ENCODE results near the gene MARS2.

MARS2 gene

DNA sequence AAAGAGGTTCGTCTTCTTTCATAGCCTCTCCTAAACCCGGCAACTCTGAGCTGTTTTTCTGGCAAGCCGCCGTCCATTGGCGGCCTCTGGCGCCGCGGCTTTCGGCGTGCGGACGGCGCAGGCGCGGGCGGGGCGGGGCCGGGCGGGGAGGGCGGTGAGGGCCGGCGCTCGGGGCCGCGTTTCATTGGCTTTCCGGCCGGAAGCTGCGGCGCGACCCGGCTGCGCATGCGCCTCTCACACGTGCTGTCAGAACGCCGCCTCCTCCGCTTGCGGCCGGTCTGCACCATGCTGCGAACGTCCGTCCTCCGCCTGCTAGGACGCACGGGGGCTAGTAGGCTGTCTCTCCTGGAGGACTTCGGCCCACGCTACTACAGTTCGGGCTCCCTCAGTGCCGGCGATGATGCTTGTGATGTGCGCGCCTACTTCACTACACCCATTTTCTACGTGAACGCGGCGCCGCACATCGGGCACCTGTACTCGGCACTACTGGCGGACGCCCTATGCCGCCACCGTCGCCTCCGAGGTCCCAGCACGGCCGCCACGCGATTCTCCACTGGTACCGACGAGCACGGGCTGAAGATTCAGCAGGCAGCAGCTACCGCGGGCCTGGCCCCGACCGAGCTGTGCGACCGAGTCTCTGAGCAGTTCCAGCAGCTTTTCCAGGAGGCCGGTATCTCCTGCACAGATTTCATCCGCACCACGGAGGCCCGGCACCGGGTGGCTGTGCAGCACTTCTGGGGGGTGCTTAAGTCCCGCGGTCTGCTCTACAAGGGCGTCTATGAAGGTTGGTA is at the start of gene MARS2:
MARS2 (plus strand) TSS at position 249 of the 791 bp plus-strand sequence; CDS start at position 286, 37 bp downstream.
- DNase-seq (ENCODE audit: low spot score in 2 of 2), result peak; percentile 91 to 93
- H3K36me3 ChIP-seq (replicated peaks), result peaks cover 6% of the 10 kb centered on the region
- H3K4me1 ChIP-seq, result peaks cover 9% of the 10 kb centered on the region
- in situ Hi-C loops (cut with MboI; ENCODE audit: low sequenced_read_pairs), result loop anchor here (10.0 kb wide), 2 partner anchors 191 to 271 kb away; partner anchors contain the start of genes MOB4 and SF3B1
- H3K4me3 ChIP-seq, result peak within 1 kb of the TSS; percentile 81
- H3K27me3 ChIP-seq (ENCODE audit: low read depth), result no peaks in the 10 kb centered on the region
- no peaks in the 10 kb centered on the region for H3K9me3 ChIP-seq

DNA sequence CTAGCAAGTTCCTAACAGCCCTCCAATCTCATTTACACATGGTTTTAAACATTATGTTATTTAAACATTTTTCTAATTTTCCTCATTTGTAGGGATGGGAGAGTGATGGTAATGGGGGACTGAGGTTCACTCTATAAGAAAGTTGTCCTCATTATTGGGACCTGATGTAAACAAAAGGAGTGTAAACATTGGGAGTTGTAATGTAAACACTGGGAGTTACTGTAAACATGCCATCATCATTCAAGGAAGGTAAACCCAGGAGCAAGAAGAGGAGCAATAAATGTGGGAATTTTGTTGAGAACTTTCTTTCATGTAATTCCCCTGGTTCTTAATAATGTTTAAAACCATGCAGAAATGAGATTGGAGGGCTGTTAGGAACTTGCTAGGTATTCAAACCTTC is 47.6 kb upstream of the MARS2 start:
- DNase-seq (ENCODE audit: low spot score in 2 of 2), result no peak
- H3K4me3 ChIP-seq, result no peak overlapping the region
- in situ Hi-C loops (cut with MboI; ENCODE audit: low sequenced_read_pairs), result no loop called here
- no peaks in the 10 kb centered on the region for H3K27me3 ChIP-seq (ENCODE audit: low read depth)
- H3K9me3 ChIP-seq, result no peaks in the 10 kb centered on the region
- H3K36me3 ChIP-seq (replicated peaks), result no peaks in the 10 kb centered on the region
- H3K4me1 ChIP-seq, result no peaks in the 10 kb centered on the region

- Histone ChIP-seq H3K4me3 (no peak overlapping the region), H3K9me3 (0 out of 2 replicates have a peak, but pooled peaks cover 3% of the 10 kb centered on the region), H3K27me3 (ENCODE audit: low read depth) (no peaks in the 10 kb centered on the region), H3K4me1 (no peaks in the 10 kb centered on the region), H3K36me3 (replicated peaks) (no peaks in the 10 kb centered on the region)
- DNase-seq (ENCODE audit: low spot score in 2 of 2), result no peak
- in situ Hi-C loops (cut with MboI; ENCODE audit: low sequenced_read_pairs), result no loop called here
Measured at GRCh38 chr2:197661626-197662025, 43.5 kb upstream of the MARS2 start.

GRCh38 chr2:197666277-197666676 is 38.9 kb upstream of the MARS2 start:
- peaks cover 5% of the 10 kb centered on the region for H3K4me1 ChIP-seq
- in situ Hi-C loops (cut with MboI; ENCODE audit: low sequenced_read_pairs), result no loop called here
- DNase-seq (ENCODE audit: low spot score in 2 of 2), result no peak
- no peaks in the 10 kb centered on the region for H3K27me3 ChIP-seq (ENCODE audit: low read depth)
- no peaks in the 10 kb centered on the region for H3K36me3 ChIP-seq (replicated peaks)
- H3K9me3 ChIP-seq, result 0 out of 2 replicates have a peak, but pooled peaks cover 3% of the 10 kb centered on the region
- H3K4me3 ChIP-seq, result no peak overlapping the region

DNA sequence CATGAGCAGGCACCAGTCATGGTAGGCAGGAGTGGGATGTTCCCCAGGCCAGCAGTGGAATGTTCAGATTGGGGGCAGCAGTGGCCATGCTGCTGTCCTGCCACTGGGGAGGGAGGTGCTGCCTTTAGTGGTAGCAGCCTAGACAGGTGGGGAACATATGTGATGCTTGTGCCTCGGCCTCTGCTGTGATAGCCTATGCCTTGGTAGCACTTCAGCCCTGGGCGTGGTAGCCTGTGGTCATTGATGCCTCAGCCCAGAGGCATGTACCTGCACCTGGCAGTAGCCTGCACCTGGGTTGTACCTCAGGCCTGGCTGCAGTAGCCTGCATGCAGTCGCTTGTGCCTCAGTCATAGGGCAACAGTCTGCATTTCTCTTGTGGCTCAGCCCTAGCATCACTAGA is 36.9 kb upstream of the MARS2 start:
- in situ Hi-C loops (cut with MboI; ENCODE audit: low sequenced_read_pairs), result no loop called here
- 0 out of 2 replicates have a peak, but pooled peaks cover 3% of the 10 kb centered on the region for H3K9me3 ChIP-seq
- no peak overlapping the region for H3K4me3 ChIP-seq
- DNase-seq (ENCODE audit: low spot score in 2 of 2), result no peak
- H3K4me1 ChIP-seq, result peaks cover 5% of the 10 kb centered on the region
- no peaks in the 10 kb centered on the region for H3K36me3 ChIP-seq (replicated peaks)
- no peaks in the 10 kb centered on the region for H3K27me3 ChIP-seq (ENCODE audit: low read depth)

DNA sequence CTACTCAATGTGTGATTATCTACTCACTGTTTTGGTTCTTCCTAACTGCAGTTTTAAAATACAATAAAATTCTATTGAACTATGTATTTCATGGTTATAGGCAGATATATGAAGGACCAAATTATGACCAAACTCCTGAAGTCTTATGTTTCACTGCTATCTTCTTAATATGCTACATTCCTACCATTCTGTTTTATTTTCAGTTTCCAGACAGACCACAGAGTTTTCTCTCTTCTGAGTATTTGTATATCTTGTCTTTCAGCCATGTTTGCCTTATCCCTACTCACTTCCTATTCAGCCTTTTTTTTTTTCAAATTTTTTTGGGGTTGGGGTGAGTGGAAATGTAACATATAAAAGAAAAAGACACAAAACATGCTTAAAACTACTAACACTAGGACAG is 36.1 kb upstream of the MARS2 start:
- Histone ChIP-seq H3K4me3 (no peak overlapping the region), H3K36me3 (replicated peaks) (no peaks in the 10 kb centered on the region), H3K27me3 (ENCODE audit: low read depth) (no peaks in the 10 kb centered on the region), H3K9me3 (0 out of 2 replicates have a peak, but pooled peaks cover 3% of the 10 kb centered on the region), H3K4me1 (peaks cover 5% of the 10 kb centered on the region)
- in situ Hi-C loops (cut with MboI; ENCODE audit: low sequenced_read_pairs), result no loop called here
- no peak for DNase-seq (ENCODE audit: low spot score in 2 of 2)

GRCh38 chr2:197672371-197672893 is 32.7 kb upstream of the MARS2 start:
- Histone ChIP-seq H3K4me1 (peaks cover 3% of the 10 kb centered on the region), H3K4me3 (no peak overlapping the region), H3K36me3 (replicated peaks) (no peaks in the 10 kb centered on the region), H3K9me3 (no peaks in the 10 kb centered on the region), H3K27me3 (ENCODE audit: low read depth) (no peaks in the 10 kb centered on the region)
- in situ Hi-C loops (cut with MboI; ENCODE audit: low sequenced_read_pairs), result no loop called here
- DNase-seq (ENCODE audit: low spot score in 2 of 2), result no peak

DNA sequence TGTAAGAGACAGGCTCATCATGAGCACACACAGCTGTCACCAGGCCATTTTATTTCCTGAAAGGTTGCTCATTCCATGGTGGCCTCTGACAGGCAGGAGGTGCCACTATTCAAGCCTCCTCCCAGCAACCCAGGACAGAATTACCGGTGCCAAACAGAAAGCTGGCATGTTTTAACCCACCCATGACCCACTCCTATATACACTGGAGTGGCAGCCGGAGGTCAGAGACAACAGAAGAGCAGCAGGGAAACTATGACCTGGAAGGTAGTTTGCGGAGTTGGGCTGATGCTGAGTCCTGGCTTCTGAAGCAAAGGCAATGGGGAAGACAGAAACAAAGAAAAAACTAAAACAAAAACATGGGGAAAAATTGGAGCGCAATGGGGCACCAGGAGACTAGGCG is 32.1 kb upstream of the MARS2 start:
- Histone ChIP-seq H3K27me3 (ENCODE audit: low read depth) (no peaks in the 10 kb centered on the region), H3K36me3 (replicated peaks) (no peaks in the 10 kb centered on the region), H3K4me1 (no peaks in the 10 kb centered on the region; the same call in 1 of the 2 replicates), H3K4me3 (no peak overlapping the region), H3K9me3 (no peaks in the 10 kb centered on the region)
- in situ Hi-C loops (cut with MboI; ENCODE audit: low sequenced_read_pairs), result no loop called here
- DNase-seq (ENCODE audit: low spot score in 2 of 2), result no peak

- in situ Hi-C loops (cut with MboI; ENCODE audit: low sequenced_read_pairs), result no loop called here
- DNase-seq (ENCODE audit: low spot score in 2 of 2), result no peak
- H3K4me3 ChIP-seq, result no peak overlapping the region
- H3K27me3 ChIP-seq (ENCODE audit: low read depth), result no peaks in the 10 kb centered on the region
- no peaks in the 10 kb centered on the region for H3K9me3 ChIP-seq
- H3K36me3 ChIP-seq (replicated peaks), result no peaks in the 10 kb centered on the region
- H3K4me1 ChIP-seq, result no peaks in the 10 kb centered on the region; the same call in 1 of the 2 replicates
Measured at GRCh38 chr2:197673606-197674005, 31.6 kb upstream of the MARS2 start.

- Histone ChIP-seq H3K4me1 (no peaks in the 10 kb centered on the region; the same call in 1 of the 2 replicates), H3K27me3 (ENCODE audit: low read depth) (no peaks in the 10 kb centered on the region), H3K9me3 (no peaks in the 10 kb centered on the region), H3K4me3 (no peak overlapping the region), H3K36me3 (replicated peaks) (no peaks in the 10 kb centered on the region)
- in situ Hi-C loops (cut with MboI; ENCODE audit: low sequenced_read_pairs), result no loop called here
- DNase-seq (ENCODE audit: low spot score in 2 of 2), result no peak
Measured at GRCh38 chr2:197674060-197674459, 31.1 kb upstream of the MARS2 start.

- no peak for DNase-seq (ENCODE audit: low spot score in 2 of 2)
- no peak overlapping the region for H3K4me3 ChIP-seq
Measured at GRCh38 chr2:197674591-197674990, 30.6 kb upstream of the MARS2 start.

GRCh38 chr2:197675246-197675645 is 29.9 kb upstream of the MARS2 start, which contains the start of gene RFTN2:
TSS of gene RFTN2 (minus strand) at chr2:197675587. CDS start at chr2:197675458, 129 bp downstream.
- H3K27me3 ChIP-seq (ENCODE audit: low read depth), result no peaks in the 10 kb centered on the region
- no peaks in the 10 kb centered on the region for H3K4me1 ChIP-seq
- DNase-seq (ENCODE audit: low spot score in 2 of 2), result no peak
- H3K4me3 ChIP-seq, result no peak within 1 kb of the TSS
- in situ Hi-C loops (cut with MboI; ENCODE audit: low sequenced_read_pairs), result no loop called here
- H3K9me3 ChIP-seq, result no peaks in the 10 kb centered on the region
- H3K36me3 ChIP-seq (replicated peaks), result no peaks in the 10 kb centered on the region

More at GRCh38 chr2:197674591-197674990, 30.6 kb upstream of the MARS2 start:
- H3K4me1 ChIP-seq, result no peaks in the 10 kb centered on the region; the same call in 1 of the 2 replicates
- in situ Hi-C loops (cut with MboI; ENCODE audit: low sequenced_read_pairs), result no loop called here
- H3K27me3 ChIP-seq (ENCODE audit: low read depth), result no peaks in the 10 kb centered on the region
- H3K36me3 ChIP-seq (replicated peaks), result no peaks in the 10 kb centered on the region
- no peaks in the 10 kb centered on the region for H3K9me3 ChIP-seq

DNA sequence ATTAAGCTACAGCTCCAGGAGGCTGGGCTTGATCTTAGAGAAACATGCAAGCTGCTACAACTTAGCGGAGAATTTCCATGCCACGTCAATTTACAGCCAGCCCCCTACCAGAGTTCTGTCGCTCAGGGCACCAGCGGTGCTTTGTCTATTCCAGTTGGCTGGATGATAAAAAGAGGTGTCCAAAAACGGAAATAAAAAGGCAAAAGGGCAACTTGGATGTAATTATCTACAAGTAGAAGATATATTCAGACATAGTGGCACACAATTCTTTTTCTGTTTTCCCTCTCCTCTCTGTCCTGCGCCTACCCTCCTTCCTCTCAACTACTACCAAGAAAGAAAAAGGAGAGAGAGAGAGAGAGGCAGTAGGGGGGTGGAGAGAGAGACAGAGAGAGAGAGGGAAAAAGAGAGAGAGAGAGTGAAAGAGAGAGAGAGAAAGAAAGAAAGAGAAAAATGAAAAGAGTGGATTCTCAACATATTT is 29.4 kb upstream of the MARS2 start:
- Histone ChIP-seq H3K4me3 (no peak overlapping the region), H3K27me3 (ENCODE audit: low read depth) (no peaks in the 10 kb centered on the region), H3K4me1 (no peaks in the 10 kb centered on the region), H3K9me3 (no peaks in the 10 kb centered on the region), H3K36me3 (replicated peaks) (no peaks in the 10 kb centered on the region)
- no peak for DNase-seq (ENCODE audit: low spot score in 2 of 2)
- in situ Hi-C loops (cut with MboI; ENCODE audit: low sequenced_read_pairs), result no loop called here

GRCh38 chr2:197677056-197677455 is 28.1 kb upstream of the MARS2 start:
- H3K9me3 ChIP-seq, result no peaks in the 10 kb centered on the region
- DNase-seq (ENCODE audit: low spot score in 2 of 2), result no peak
- in situ Hi-C loops (cut with MboI; ENCODE audit: low sequenced_read_pairs), result no loop called here
- H3K4me1 ChIP-seq, result no peaks in the 10 kb centered on the region
- no peak overlapping the region for H3K4me3 ChIP-seq
- no peaks in the 10 kb centered on the region for H3K27me3 ChIP-seq (ENCODE audit: low read depth)
- no peaks in the 10 kb centered on the region for H3K36me3 ChIP-seq (replicated peaks)
